ENCODE measurements around the gene ASB2.

The ASB2 gene

GRCh38 chr14:93998871-93999403 lies 22.6 kb upstream of the ASB2 start:
- Histone ChIP-seq H3K27me3 (ENCODE audit: insufficient read depth, low read depth, severe bottlenecking) (no peaks in the 10 kb centered on the region), H3K4me3 (ENCODE audit: low read depth, low read length) (no peak overlapping the region), H3K36me3 (no peaks in the 10 kb centered on the region), H3K9me3 (ENCODE audit: severe bottlenecking) (no peaks in the 10 kb centered on the region), H3K27ac (no peak overlapping the region)
- TF ChIP-seq, protein P1, sequence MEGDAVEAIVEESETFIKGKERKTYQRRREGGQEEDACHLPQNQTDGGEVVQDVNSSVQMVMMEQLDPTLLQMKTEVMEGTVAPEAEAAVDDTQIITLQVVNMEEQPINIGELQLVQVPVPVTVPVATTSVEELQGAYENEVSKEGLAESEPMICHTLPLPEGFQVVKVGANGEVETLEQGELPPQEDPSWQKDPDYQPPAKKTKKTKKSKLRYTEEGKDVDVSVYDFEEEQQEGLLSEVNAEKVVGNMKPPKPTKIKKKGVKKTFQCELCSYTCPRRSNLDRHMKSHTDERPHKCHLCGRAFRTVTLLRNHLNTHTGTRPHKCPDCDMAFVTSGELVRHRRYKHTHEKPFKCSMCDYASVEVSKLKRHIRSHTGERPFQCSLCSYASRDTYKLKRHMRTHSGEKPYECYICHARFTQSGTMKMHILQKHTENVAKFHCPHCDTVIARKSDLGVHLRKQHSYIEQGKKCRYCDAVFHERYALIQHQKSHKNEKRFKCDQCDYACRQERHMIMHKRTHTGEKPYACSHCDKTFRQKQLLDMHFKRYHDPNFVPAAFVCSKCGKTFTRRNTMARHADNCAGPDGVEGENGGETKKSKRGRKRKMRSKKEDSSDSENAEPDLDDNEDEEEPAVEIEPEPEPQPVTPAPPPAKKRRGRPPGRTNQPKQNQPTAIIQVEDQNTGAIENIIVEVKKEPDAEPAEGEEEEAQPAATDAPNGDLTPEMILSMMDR (IDR thresholded peaks at IDR 0.05; ENCODE audit: low read depth, low read length), result no peak
- no peak for DNase-seq

GRCh38 chr14:93997916-93998870 lies 21.8 kb upstream of the ASB2 start:
- H3K36me3 ChIP-seq, result no peaks in the 10 kb centered on the region
- no peak overlapping the region for H3K27ac ChIP-seq
- DNase-seq, result no peak
- TF ChIP-seq, protein P1 (IDR thresholded peaks at IDR 0.05; ENCODE audit: low read depth, low read length), result no peak
- no peaks in the 10 kb centered on the region for H3K9me3 ChIP-seq (ENCODE audit: severe bottlenecking)
- H3K4me3 ChIP-seq (ENCODE audit: low read depth, low read length), result no peak overlapping the region
- no peaks in the 10 kb centered on the region for H3K27me3 ChIP-seq (ENCODE audit: insufficient read depth, low read depth, severe bottlenecking)

DNA sequence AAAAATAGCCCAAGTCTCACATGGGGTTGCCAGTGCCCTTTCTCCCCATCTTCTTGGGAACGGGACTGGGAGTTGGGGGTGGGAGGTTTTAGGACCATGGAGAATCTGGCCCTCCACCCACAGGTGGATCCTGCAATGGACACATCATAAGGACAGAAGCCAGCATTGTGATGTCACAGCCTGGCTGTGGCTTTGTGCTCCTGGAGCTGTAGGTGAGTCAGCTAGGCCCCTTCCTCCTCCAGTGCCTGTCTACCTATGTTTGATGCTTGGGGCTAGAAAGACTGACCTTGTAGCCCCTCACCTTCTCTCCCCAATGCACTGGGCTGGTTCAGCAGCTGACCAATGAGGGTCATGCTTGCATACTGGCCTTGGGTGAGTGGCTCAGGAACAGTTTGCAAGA lies 20.7 kb upstream of the ASB2 start, which contains the start of gene CCDC197:
Gene CCDC197 (plus strand): TSS at position 220 of the 400 bp plus-strand sequence. CDS start 831 bp downstream, outside the sequence.
- TF ChIP-seq, protein P1 (IDR thresholded peaks at IDR 0.05; ENCODE audit: low read depth, low read length), result no peak
- Histone ChIP-seq H3K4me3 (ENCODE audit: low read depth, low read length) (no peak within 1 kb of the TSS), H3K36me3 (no peaks in the 10 kb centered on the region), H3K9me3 (ENCODE audit: severe bottlenecking) (no peaks in the 10 kb centered on the region), H3K27me3 (ENCODE audit: insufficient read depth, low read depth, severe bottlenecking) (no peaks in the 10 kb centered on the region), H3K27ac (no peak within 1 kb of the TSS)
- DNase-seq, result no peak

DNA sequence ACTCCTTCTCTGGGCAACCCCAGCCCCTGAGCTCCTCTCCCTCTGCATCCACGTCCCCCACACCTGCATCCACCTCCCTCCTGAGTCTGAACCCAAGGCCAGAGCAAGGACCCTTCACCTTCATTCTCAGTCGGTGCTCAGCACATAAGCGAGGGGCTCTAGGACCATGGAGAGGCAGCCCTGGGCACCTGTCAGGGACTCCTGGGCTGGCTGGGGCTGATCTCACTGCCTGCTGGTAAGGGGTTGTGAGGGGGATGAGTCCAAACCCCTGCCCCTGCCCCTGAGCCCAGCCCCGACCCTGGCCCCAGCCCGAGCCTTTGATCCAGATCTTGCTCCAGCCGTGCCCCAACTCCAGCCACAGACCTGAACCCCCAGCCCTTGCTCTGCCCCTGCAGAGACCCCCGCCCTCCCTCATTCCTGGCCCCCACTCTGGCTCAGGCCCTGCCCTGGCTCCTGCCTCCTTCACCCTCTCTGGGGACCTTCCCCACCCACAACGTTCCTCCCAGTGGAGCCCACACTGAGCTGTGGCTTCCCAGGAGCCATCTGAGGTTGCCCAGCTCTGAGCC lies 19.8 kb upstream of the ASB2 start:
- Histone ChIP-seq H3K27me3 (ENCODE audit: insufficient read depth, low read depth, severe bottlenecking) (no peaks in the 10 kb centered on the region), H3K9me3 (ENCODE audit: severe bottlenecking) (no peaks in the 10 kb centered on the region), H3K36me3 (no peaks in the 10 kb centered on the region), H3K27ac (no peak overlapping the region), H3K4me3 (ENCODE audit: low read depth, low read length) (no peak overlapping the region)
- DNase-seq, result no peak
- TF ChIP-seq, protein P1 (IDR thresholded peaks at IDR 0.05; ENCODE audit: low read depth, low read length), result no peak

GRCh38 chr14:93994919-93995682 lies 18.7 kb upstream of the ASB2 start:
- DNase-seq, result no peak
- TF ChIP-seq, protein P1 (IDR thresholded peaks at IDR 0.05; ENCODE audit: low read depth, low read length), result no peak
- Histone ChIP-seq H3K27me3 (ENCODE audit: insufficient read depth, low read depth, severe bottlenecking) (no peaks in the 10 kb centered on the region), H3K36me3 (no peaks in the 10 kb centered on the region), H3K4me3 (ENCODE audit: low read depth, low read length) (no peak overlapping the region), H3K27ac (no peak overlapping the region), H3K9me3 (ENCODE audit: severe bottlenecking) (no peaks in the 10 kb centered on the region)
